ENCODE measurements around the gene AQP3.
"Not testable (repeated sequence)": the region's sequence is repeated elsewhere in the genome, so short reads cannot be mapped to it uniquely, and the experiment has no call there.

The AQP3 gene

DNA sequence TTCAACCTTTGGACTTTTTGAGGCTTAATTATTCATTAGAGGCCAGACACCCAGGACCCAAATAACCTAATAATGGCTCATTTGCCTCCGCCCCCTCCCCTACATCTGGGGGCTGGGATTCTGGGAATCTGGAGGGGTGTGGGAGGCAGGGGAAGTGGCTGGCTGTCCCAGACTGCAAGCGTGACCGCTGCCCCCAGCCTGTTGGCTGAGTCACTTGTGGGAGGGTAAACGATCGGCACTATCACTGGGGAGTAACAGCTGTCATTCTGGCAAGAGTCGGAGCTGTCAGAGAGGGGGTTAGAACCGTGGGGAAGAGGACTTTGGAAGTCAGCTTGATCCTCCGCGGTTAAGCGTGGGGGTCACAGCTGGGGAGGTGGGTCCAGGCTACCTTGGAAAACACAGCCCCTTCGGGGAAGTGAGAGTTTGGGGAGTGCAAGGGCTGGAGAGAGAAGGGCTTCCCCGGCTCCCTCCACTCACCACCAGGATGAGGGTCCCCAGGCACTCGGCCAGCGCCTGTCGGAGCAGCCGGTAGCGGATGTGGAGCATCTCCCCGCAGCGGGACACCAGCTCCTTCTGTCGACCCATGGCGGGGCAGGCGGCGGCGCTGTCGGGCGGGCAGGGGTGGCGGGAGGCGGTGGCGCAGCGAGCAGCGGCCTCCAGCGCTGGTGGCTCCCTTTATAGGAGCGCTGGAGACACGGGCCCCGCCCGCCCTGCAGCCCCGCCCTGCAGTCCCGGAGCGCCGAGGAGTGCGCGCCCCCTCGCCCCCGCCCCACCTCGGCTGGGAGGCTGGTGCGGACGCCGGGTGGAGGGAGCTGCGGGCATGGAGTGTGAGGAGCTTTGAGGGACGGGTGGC, at the start of gene AQP3:
Gene AQP3 (minus strand): TSS at position 648 of the 853 bp plus-strand sequence. CDS start 63 bp downstream, at position 585.
- peaks cover 0 to 3% of the 10 kb centered on the region in 2 donors for H3K27me3 ChIP-seq (ENCODE audit: control insufficient read depth in 1 of 2, insufficient read depth in 2 of 2, low read length in 2 of 2)
- no peak within 1 kb of the TSS for H3K9ac ChIP-seq (ENCODE audit: low read length)
- no peaks in the 10 kb centered on the region for H3K36me3 ChIP-seq (ENCODE audit: insufficient read depth, low read length)
- peaks cover 10% of the 10 kb centered on the region for H3K4me1 ChIP-seq (ENCODE audit: insufficient read depth, low read length)
- no peaks in the 10 kb centered on the region for H3K9me3 ChIP-seq (ENCODE audit: low read length)
- H3K4me3 ChIP-seq (ENCODE audit: low read depth in 1 of 2, low read length in 2 of 2) = peak within 1 kb of the TSS; percentile 26 to 71
- H3K27ac ChIP-seq (ENCODE audit: low read depth, low read length) = no peak within 1 kb of the TSS

DNA sequence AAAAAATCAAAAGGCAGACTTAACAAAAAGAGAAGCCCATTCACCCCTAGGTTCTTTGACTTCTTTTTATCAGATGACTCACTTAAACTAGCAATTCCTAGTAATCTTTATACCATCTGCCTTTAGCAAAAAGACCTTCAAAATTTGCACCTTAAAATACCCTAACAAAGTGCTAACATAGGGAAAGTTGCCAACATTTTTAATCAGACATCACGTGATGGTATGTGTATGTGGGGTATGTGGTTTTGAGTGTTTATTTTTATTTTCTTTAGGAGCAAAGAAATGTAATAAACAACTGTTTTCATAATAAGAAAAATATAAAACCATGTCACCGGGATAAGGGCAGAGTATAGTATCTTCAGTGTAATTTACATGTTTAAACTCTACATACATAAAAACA, 46.4 kb upstream of the AQP3 start:
- not testable (repeated sequence) for H3K9ac ChIP-seq (ENCODE audit: low read length); H3K27ac ChIP-seq (ENCODE audit: low read depth, low read length); H3K4me3 ChIP-seq (ENCODE audit: low read depth in 1 of 2, low read length in 2 of 2); H3K27me3 ChIP-seq (ENCODE audit: control insufficient read depth in 1 of 2, insufficient read depth in 2 of 2, low read length in 2 of 2); H3K9me3 ChIP-seq (ENCODE audit: low read length); H3K4me1 ChIP-seq (ENCODE audit: insufficient read depth, low read length); H3K36me3 ChIP-seq (ENCODE audit: insufficient read depth, low read length)

DNA sequence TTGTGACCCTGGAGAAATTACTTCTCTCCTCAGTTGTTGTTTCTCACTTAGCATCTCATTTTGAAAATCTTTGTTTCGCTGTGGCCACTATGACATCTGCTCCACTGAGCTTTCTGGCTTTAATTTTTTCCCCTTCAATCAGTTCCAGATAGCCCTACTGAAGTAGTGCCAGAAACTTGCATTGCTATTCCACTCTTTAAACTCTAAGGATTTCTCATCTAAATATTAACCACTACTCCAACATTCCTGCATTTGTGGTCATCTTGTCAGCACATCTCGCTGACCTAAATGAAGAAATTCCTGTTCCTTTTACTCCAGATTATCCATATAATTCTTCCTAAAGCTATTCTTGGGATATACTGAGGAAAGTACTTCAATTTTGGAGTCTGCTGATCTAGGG, 41.7 kb upstream of the AQP3 start:
- Histone ChIP-seq H3K27ac (ENCODE audit: low read depth, low read length) (no peak overlapping the region), H3K4me1 (ENCODE audit: insufficient read depth, low read length) (no peaks in the 10 kb centered on the region), H3K9me3 (ENCODE audit: low read length) (no peaks in the 10 kb centered on the region), H3K27me3 (ENCODE audit: control insufficient read depth in 1 of 2, insufficient read depth in 2 of 2, low read length in 2 of 2) (no peaks in the 10 kb centered on the region), H3K4me3 (ENCODE audit: low read depth in 1 of 2, low read length in 2 of 2) (no peak overlapping the region), H3K36me3 (ENCODE audit: insufficient read depth, low read length) (no peaks in the 10 kb centered on the region), H3K9ac (ENCODE audit: low read length) (no peak overlapping the region)

DNA sequence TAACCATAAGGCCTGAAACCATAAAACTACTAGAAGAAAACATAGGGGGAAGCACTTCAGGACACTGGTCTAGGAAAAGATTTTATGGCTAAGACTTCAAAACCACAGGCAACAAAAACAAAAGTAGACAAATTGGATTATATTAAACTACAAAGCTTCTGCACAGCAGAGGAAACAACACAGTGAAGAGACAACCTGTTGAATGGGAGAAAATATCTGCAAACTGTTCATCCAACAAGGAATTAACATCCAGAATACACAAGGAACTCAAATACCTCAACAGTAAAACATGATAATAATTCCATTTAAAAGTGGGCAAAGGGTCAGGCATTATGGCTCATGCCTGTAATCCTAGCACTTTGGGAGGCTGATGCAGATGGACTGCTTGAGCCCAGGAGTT, 37.9 kb upstream of the AQP3 start:
- not testable (repeated sequence) for H3K27me3 ChIP-seq (ENCODE audit: control insufficient read depth in 1 of 2, insufficient read depth in 2 of 2, low read length in 2 of 2); H3K9me3 ChIP-seq (ENCODE audit: low read length); H3K4me1 ChIP-seq (ENCODE audit: insufficient read depth, low read length); H3K36me3 ChIP-seq (ENCODE audit: insufficient read depth, low read length); H3K4me3 ChIP-seq (ENCODE audit: low read depth in 1 of 2, low read length in 2 of 2); H3K27ac ChIP-seq (ENCODE audit: low read depth, low read length); H3K9ac ChIP-seq (ENCODE audit: low read length)

DNA sequence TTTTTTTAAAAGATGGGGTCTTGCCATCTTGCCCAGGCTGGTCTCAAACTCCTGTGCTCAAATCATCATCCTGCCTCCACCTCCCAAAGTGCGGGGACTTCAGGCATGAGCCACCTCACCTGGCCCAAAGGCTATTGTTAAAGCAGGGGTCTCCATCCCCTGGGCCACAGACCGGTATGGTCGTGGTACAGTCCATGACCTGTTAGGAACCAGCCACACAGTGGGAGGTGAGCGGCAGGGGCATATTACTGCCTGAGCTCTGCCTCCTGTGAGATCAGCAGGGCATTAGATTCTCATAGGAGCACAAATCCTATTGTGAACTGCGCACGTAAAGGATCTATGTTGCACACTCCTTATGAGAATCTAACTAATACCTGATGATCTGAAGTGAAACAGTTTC, 33.6 kb upstream of the AQP3 start:
- no peak overlapping the region for H3K4me3 ChIP-seq (ENCODE audit: low read depth in 1 of 2, low read length in 2 of 2)
- H3K27ac ChIP-seq (ENCODE audit: low read depth, low read length) = no peak overlapping the region
- H3K9me3 ChIP-seq (ENCODE audit: low read length) = no peaks in the 10 kb centered on the region
- no peaks in the 10 kb centered on the region for H3K36me3 ChIP-seq (ENCODE audit: insufficient read depth, low read length)
- no peak overlapping the region for H3K9ac ChIP-seq (ENCODE audit: low read length)
- H3K27me3 ChIP-seq (ENCODE audit: control insufficient read depth in 1 of 2, insufficient read depth in 2 of 2, low read length in 2 of 2) = no peaks in the 10 kb centered on the region
- H3K4me1 ChIP-seq (ENCODE audit: insufficient read depth, low read length) = no peaks in the 10 kb centered on the region

DNA sequence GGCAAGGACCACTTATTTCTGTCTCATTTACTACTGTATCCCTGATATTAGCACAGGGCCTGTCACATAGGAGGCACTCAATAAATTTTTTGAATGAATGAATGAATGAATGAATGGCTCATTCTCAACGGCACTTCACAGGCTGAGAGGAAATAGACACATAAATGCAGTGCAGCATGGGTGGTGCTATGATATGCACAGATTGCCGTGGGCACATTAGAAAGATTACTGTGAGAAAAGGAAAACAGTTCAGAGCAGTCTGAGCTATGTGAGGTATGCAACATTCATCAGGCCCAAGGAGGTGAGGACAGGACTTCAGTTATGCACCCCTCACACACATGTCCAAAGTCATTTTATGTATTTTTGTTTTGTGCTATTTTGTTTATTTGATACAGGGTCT, 32.7 kb upstream of the AQP3 start:
- H3K27ac ChIP-seq (ENCODE audit: low read depth, low read length) = no peak overlapping the region
- H3K4me1 ChIP-seq (ENCODE audit: insufficient read depth, low read length) = no peaks in the 10 kb centered on the region
- no peak overlapping the region for H3K9ac ChIP-seq (ENCODE audit: low read length)
- no peak overlapping the region for H3K4me3 ChIP-seq (ENCODE audit: low read depth in 1 of 2, low read length in 2 of 2)
- no peaks in the 10 kb centered on the region for H3K27me3 ChIP-seq (ENCODE audit: control insufficient read depth in 1 of 2, insufficient read depth in 2 of 2, low read length in 2 of 2)
- no peaks in the 10 kb centered on the region for H3K9me3 ChIP-seq (ENCODE audit: low read length)
- H3K36me3 ChIP-seq (ENCODE audit: insufficient read depth, low read length) = no peaks in the 10 kb centered on the region

DNA sequence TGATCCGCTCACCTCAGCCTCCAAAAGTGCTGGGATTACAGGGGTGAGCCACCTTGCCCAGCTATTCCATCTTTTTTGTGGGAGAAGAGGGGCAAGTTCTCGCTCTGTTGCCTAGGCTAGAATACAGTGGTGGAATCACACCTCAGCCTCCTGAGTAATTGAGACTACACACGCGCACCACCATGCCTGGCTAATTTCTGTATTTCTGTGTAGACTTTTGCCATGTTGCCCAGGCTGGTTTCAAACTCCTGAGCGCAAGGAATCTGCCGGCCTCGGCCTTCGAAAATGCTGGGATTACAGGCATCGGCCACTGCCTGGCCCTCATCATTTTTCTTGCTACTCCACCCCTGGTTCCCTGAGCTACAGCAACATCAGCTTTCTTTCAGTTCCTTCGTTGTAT, 29.1 kb upstream of the AQP3 start:
- Histone ChIP-seq H3K9ac (ENCODE audit: low read length) (no peak overlapping the region), H3K4me3 (ENCODE audit: low read depth in 1 of 2, low read length in 2 of 2) (no peak overlapping the region), H3K36me3 (ENCODE audit: insufficient read depth, low read length) (peaks cover 8% of the 10 kb centered on the region), H3K9me3 (ENCODE audit: low read length) (no peaks in the 10 kb centered on the region), H3K27ac (ENCODE audit: low read depth, low read length) (no peak overlapping the region), H3K27me3 (ENCODE audit: control insufficient read depth in 1 of 2, insufficient read depth in 2 of 2, low read length in 2 of 2) (no peaks in the 10 kb centered on the region), H3K4me1 (ENCODE audit: insufficient read depth, low read length) (peaks cover 18% of the 10 kb centered on the region)

DNA sequence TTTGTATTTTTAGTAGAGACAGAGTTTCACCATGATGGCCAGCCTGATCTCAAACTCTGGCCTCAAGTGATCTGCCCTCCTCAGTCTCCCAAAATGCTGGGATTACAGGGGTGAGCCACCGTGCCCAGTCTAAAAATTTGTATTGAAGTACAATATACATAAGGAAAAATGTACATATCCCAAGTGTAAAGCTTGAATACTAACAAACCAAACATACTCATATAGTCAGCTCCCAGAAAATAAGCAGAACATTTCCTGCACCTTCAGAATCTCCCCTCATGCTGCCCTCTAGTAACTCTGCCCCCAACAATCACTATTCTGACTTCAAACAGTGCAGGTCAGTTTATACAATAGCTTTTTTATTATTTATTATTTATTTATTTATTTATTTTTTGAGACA, 28.0 kb upstream of the AQP3 start:
- no peaks in the 10 kb centered on the region for H3K9me3 ChIP-seq (ENCODE audit: low read length)
- H3K9ac ChIP-seq (ENCODE audit: low read length) = no peak overlapping the region
- H3K36me3 ChIP-seq (ENCODE audit: insufficient read depth, low read length) = peaks cover 13% of the 10 kb centered on the region
- H3K4me1 ChIP-seq (ENCODE audit: insufficient read depth, low read length) = peaks cover 18% of the 10 kb centered on the region
- H3K4me3 ChIP-seq (ENCODE audit: low read depth in 1 of 2, low read length in 2 of 2) = no peak overlapping the region
- H3K27me3 ChIP-seq (ENCODE audit: control insufficient read depth in 1 of 2, insufficient read depth in 2 of 2, low read length in 2 of 2) = no peaks in the 10 kb centered on the region
- no peak overlapping the region for H3K27ac ChIP-seq (ENCODE audit: low read depth, low read length)

DNA sequence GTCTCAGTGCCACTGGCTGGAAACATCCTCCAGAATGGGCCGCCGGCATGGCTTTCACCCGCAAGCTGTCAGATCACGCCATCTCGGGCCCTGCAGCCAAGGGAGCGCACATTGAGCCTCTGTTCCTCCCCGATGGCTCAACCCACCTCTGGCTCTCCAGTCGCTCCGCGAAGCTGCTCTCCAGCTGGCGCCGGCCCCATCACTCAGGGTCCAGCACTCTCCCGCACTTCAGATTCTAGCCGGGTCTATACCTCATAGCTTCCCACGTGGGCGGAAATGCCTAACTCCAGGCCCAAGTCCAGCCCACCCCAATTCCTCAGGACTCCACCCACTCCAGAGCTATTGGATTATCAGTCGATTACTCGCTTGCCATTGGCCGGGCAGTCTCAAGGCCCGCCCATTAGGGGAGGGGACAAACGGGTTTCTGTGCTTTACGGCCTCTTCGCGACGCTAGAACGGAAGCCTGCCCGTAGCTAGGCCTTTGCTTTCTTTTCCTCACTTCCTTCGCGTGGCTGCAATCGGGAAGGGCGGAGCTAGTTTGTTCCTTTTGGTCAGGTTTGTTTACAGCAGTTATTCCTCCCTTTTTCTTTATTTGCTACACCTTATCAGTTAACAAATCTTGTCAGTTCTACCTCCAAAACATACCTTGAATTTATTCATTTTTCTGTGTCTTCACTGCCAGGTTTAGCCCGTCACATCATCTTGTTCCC, 26.4 kb upstream of the AQP3 start, which contains the start of gene NOL6:
Gene NOL6 (minus strand): TSS at position 282 of the 710 bp plus-strand sequence. CDS start 82 bp downstream, at position 200.
- H3K27me3 ChIP-seq (ENCODE audit: control insufficient read depth in 1 of 2, insufficient read depth in 2 of 2, low read length in 2 of 2) = no peaks in the 10 kb centered on the region
- peak within 1 kb of the TSS; percentile 94 to 98 for H3K4me3 ChIP-seq (ENCODE audit: low read depth in 1 of 2, low read length in 2 of 2)
- H3K9me3 ChIP-seq (ENCODE audit: low read length) = no peaks in the 10 kb centered on the region
- H3K27ac ChIP-seq (ENCODE audit: low read depth, low read length) = peak within 1 kb of the TSS; percentile 69
- peak within 1 kb of the TSS; percentile 66 for H3K9ac ChIP-seq (ENCODE audit: low read length)
- H3K4me1 ChIP-seq (ENCODE audit: insufficient read depth, low read length) = peaks cover 18% of the 10 kb centered on the region
- peaks cover 25% of the 10 kb centered on the region for H3K36me3 ChIP-seq (ENCODE audit: insufficient read depth, low read length)

DNA sequence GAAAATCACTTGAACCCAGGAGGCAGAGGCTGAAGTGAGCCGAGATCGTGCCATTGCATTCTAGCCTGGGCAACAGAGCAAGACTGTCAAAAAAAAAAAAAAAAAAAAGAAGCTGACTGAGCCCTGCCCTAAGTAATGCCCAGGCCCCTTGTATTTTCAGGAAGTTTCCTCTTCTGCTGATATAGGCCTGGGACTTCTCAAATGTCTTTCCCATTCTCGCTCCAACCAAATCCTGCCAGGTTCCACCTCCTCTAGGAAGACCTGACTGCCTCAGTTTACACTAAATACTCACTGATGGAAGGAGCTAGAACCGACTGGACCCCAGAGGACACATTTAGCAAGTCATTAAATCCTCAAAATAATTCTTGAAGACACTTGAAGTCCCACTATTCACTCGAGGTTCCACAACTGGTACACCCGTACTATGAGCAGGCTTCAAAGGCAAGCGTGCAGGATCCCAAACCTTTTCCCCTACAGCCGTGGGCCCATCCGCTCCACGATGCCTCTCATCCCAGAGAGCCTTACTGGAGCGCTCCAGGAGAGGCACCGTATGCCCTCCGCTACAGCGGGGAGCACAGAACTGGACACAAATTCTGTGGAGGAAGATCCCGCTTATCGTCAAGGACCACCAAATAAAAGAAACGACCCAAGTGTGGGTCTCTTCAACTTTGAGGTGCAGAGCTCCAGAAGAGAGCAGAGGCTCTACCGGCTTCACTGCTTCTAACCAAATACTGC, 25.7 kb upstream of the AQP3 start:
- Histone ChIP-seq H3K27ac (ENCODE audit: low read depth, low read length) (peak overlapping the region; percentile 55), H3K4me3 (ENCODE audit: low read depth in 1 of 2, low read length in 2 of 2) (peak overlapping the region; percentile 94 to 98), H3K36me3 (ENCODE audit: insufficient read depth, low read length) (peaks cover 33% of the 10 kb centered on the region), H3K9ac (ENCODE audit: low read length) (peak overlapping the region; percentile 66), H3K27me3 (ENCODE audit: control insufficient read depth in 1 of 2, insufficient read depth in 2 of 2, low read length in 2 of 2) (no peaks in the 10 kb centered on the region), H3K4me1 (ENCODE audit: insufficient read depth, low read length) (peaks cover 18% of the 10 kb centered on the region), H3K9me3 (ENCODE audit: low read length) (no peaks in the 10 kb centered on the region)

DNA sequence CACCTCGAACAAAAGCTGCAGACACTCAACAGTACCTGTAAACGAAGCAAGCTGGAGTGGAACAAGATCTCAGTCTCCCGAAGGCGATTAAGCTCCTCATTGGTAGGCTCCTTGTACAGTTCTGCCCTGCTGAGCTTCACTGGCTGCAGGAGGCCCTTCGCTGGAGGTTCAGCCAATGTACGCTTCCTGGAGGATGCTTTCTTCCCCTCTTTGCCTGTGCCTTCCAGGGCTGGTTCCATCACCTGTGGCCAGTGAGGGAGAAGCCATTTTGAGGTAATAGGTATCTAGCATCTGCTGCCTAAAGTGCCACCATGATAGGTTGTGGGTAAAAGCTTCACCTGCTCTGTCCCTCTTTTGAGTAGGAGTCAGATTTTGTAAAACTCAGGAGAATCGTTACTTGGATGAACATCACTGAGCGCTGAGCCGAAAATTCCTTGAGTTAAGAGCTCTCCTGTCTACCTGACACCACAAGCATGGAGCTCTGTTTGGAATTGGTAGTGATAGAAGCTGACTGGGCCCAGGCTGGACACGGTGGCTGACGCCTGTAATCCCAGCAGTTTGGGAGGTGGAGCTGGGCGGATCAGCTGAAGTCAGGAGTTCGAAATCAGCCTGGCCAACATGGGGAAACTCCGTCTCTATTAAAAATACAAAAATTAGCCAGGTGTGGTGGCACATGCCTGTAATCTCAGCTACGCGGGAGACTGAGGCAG, 24.9 kb upstream of the AQP3 start:
- Histone ChIP-seq H3K4me3 (ENCODE audit: low read depth in 1 of 2, low read length in 2 of 2) (peak overlapping the region in 1 of 2 donors; percentile 94), H3K27ac (ENCODE audit: low read depth, low read length) (no peak overlapping the region), H3K9me3 (ENCODE audit: low read length) (no peaks in the 10 kb centered on the region), H3K36me3 (ENCODE audit: insufficient read depth, low read length) (peaks cover 40% of the 10 kb centered on the region), H3K4me1 (ENCODE audit: insufficient read depth, low read length) (peaks cover 18% of the 10 kb centered on the region), H3K27me3 (ENCODE audit: control insufficient read depth in 1 of 2, insufficient read depth in 2 of 2, low read length in 2 of 2) (no peaks in the 10 kb centered on the region), H3K9ac (ENCODE audit: low read length) (no peak overlapping the region)
